ENCODE data around the gene LEPR.
"Not testable (repeated sequence)": the region's sequence is repeated elsewhere in the genome, so short reads cannot be mapped to it uniquely, and the experiment has no call there.

LEPR gene

DNA sequence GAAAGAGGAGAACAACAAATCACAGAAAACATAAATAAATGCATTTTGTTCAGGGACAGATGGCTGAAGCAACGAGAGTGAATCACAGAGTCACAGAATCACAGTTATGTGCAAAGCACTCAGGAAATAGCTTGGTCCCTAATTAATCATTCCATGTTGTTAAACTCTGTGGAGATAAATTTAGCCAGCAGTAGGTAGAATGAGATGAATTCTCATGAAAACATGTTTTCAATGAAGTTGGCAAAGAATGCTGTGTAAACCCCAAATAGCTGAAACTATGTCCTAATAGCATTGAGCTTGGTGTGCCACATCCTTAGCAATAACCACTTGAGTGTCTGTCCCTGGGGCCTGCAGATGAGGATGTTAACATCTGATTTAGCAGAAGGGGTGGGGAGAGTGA lies 20.4 kb downstream of the LEPR start:
- DNase-seq = no peak

DNA sequence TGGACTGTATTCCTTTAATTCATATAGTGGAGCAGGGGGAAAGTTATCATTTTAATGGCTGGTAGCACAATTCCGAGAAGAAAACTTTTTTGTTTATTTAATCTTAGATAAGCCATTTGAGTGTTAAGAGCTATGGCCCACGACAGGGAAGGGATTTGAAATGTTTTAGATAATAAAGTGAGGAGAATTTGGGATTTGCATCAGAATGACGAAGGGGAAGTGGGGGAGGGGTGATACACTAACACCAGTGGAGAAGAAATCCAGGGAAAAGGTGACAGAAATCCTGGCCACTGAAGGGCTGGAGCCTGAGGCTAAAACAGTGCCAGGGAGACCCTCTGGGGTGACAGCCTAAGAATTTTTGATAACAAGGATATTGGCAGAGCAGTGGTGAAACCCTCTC lies 21.0 kb downstream of the LEPR start:
- DNase-seq = no peak

DNA sequence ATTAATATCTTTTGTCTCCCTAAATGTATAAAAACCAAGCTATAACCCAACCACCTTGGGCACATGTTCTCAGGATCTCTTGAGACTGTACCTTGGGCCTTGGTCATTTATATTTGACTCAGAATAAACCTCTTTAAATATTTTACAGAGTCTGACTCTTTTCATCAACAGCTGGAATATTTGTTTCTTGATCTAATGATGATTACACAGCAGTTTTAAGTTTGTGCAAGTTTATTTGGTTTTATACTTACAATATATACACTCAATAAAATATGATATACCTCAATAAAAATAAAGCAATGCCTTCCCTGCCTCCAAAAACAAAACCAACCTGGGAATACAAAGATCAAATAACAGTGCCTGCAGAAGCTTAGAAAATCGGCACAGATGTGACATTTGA lies 22.0 kb downstream of the LEPR start:
- DNase-seq = no peak

DNA sequence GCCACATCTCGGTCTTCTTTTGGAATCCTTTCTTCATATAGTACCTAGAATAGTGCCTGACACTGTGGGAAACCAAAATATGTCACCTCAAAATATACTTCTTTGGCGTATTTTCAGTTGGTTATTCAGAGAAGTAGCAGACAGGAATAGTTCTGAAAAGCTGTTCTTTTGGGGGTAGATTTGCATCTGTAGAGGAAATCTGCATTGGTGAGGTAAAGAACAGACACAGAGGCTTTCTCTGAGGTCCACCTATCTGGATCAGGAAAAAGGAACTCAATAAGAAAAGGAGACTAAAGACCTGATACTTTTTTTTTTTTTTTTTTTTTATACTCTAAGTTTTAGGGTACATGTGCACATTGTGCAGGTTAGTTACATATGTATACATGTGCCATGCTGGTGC lies 23.2 kb downstream of the LEPR start:
- DNase-seq = no peak

DNA sequence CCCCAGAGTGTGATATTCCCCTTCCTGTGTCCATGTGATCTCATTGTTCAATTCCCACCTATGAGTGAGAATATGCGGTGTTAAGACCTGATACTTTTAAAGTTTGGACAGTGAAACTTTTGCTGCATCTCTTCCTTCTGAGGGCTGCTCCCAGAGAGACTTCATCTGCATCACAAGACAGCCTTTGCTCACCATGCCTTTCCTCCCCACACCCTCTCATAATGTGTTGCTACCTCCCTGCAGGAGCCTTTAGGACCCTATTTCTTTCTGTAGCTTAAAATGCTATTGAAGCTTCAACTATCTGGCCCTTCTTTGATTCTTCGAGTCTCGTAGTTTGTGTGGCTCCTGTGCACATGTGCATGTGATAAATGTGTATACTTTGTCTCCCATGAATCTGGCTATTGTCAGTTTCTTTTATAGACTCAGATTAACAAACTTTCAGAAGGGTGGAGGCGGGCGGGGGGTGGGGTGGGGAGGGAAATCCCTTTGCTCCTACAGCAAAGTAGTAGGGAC lies 23.7 kb downstream of the LEPR start:
- DNase-seq = no peak

DNA sequence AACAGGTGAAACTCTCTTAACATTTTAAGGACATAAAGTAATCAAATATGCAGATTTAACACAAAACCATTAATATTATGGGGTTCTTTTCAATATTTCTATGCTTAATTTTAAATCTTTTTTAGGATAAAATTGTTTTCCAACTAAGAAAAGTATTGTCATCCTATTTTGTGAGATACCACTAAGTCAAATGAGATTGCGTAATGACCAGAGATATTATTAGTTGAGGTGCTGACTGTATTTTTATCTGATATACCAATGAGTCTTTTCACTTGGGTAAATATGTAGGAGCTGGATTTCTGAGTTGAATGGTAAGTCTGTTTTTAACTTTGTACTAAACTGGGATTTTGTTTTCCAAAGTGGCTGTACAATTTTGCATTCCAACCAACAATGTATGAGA lies 25.4 kb downstream of the LEPR start:
- no peak for DNase-seq

DNA sequence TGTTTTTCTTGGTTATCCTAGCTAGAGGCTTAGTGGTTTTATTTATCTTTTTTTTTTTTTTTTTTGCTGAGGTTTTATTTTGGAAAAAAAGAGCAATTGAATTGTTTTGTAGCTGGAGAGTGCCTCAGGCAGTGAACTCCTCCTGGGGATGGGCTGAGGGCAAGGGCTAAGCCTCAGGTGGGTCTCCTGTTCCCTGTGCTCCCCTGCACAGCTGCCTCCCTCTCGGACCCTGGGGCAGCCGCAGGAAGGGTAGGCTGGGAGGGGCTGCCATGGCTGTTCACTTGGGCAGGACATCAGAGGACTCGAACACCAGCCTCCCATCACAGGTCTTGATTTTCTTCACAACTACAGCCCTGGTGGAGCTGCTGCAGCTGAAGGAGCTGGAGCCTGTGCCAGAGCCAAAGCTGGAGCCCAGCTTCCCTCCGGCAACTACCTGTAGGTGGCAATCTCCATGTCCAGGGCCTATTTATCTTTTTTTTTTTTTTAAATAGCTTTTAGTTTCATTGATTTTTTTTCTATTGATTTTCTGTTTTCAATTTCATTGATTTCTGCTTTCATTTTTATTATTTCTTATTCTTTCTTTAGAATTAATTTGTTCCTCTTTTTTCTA lies 28.9 kb downstream of the LEPR start:
- no peak for DNase-seq

DNA sequence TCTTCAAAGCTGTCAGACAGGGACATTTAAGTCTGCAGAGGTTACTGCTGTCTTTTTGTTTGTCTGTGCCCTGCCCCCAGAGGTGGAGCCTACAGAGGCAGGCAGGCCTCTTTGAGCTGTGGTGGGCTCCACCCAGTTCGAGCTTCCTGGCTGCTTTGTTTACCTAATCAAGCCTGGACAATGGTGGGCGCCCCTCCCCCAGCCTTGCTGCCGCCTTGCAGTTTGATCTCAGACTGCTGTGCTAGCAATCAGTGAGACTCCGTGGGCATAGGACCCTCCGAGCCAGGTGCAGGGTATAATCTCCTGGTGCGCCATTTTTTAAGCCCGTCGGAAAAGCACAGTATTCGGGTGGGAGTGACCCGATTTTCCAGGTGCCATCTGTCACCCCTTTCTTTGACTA lies 35.2 kb downstream of the LEPR start:
- not testable (repeated sequence) for DNase-seq

DNA sequence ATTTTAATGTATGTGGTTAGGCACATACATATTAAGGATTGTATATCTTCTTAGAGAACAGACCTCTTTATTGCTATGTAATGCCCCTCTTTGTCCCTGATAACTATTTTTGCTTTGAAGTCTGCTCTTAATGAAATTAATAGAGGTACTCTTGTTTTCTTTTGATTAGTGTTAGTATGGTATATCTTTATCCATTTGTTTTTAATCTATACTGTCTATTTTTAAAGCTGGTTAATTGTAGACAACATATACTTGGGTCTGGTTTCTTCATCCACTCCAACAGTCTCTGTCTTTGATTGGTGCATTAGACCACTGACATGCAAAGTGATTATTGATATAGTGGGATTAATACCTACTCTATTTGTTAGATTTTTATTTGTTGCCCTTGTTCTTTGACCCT lies 36.0 kb downstream of the LEPR start:
- DNase-seq = no peak

DNA sequence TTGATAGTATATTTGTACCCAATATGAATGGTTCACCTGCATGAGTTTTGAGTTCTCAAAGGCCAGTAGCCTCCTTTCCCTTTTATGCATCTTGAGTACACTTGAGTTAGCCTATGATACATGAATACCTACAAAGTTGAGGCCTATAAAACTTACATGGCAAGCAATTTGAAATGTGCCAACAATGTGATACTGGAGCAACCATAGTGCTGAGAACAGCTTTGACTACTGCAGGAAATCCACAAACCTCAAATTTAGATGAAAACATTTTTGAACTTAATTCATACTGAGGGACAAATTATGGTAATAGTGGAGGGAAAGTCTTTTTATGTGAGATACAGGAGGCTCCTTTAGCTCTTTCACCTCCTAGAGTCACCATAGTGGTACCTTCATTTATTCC lies 37.4 kb downstream of the LEPR start:
- no peak for DNase-seq

DNA sequence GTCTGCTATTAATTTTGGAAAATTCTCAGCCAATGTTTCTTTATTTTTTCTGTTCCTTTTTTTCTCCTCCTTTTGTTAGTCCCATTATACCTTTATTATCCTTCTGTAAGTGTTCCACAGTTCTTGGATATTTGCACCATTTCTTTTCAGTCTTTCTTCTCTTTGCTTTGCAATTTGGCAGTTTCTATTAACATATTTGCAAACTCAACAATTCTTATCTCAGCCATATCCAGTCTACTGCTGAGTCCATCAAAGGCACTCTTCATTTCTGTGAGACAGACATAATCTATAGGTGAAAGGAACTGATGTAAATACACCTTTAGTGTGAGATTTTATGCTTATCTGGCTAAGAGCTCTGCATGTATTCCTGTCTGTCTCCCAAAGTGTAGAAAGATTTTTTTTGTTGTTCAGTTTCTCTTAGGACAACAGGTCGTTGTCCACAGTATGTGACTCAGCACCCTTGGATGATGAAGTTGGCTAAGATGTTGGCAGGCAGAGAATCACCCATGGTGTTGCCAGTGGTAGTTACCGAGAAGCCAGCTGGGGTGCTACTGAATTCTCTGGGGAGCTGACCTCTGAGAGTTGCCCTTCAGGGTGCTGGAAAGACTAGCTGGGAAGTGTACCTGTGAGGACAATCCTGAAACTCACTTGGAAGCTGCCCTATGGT lies 38.4 kb downstream of the LEPR start:
- no peak for DNase-seq

DNA sequence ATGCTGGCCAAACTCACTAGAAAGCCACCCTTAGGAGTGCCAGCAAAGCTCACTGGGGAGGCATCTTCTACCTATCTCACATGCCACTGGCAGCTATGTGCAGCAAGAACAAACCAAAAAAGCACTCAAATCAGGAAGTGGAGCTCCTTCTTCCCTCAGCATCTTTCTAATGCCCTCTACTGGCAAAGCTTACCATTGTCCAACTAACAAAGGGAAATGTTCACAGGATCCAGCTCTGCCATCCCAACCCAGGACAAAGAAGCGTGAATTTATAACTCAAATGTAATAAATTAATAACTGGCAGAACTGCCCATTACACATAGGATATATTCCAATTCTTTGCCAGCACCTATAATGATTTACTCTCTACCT lies 38.9 kb downstream of the LEPR start:
- no peak for DNase-seq

DNA sequence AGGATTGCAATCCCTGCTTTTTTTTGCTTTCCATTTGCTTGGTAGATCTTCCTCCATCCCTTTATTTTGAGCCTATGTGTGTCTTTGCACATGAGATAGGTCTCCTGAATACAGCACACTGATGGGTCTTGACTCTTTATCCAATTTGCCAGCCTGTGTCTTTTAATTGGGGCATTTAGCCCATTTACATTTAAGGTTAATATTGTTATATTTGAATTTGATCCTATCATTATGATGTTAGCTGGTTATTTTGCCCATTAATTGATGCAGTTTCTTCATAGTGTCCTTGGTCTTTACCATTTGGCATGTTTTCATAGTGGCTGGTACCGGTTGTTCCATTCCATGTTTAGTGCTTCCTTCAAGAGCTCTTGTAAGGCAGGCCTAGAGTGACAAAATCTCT lies 45.4 kb downstream of the LEPR start:
- not testable (repeated sequence) for DNase-seq

DNA sequence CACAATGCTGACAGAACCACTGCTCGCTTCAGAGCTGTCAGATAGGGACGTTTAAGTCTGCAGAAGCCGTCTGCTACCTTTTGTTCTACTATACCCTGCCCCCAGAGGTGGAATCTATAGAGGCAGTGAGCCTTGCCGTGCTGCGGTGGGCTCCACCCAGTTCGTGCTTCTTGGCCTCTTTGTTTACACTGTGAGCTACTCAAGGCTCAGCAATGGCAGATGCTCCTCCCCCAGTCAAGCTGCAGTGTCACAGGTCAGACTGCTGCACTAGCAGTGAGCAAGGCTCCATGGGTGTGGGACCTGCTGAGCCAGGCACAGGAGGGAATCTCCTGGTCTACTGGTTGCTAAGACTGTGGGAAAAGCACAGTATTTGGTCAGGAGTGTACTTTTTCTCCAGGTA lies 47.1 kb downstream of the LEPR start:
- no peak for DNase-seq

DNA sequence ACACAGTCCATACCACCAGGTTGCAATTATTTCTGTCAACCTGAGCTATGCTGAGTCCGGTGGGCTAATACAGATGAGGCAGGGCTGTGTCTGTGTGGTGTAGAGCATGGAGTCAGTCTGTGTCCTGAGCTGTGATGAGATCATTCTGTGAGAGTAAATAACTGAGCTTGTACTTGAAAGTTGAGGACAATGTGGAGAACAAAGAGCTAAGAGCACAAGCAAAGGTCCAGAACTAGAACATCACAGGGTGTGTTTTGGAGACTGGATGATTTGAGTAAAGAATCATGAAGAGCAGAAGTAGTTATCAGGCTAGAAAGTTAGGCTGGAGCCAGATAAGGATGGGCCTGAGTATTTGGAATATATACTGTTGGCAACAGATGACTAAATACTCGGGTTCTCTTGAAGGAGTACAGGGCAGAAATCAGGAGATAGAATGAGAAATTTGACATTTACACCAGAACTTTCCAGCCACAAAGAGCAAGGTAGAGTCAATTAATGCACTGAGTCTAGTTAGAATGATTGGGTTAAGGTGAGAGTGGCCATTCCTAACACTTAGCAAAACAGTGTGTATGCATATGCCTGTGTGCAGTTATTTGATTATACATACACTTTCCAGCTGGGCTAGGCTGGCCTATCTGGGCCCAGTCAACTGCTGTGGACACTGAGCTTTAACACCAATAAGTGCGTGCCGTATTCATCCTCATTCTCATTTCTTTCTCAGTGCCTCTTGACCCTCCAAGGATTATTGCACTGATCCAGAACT lies 48.8 kb downstream of the LEPR start:
- DNase-seq = no peak

DNA sequence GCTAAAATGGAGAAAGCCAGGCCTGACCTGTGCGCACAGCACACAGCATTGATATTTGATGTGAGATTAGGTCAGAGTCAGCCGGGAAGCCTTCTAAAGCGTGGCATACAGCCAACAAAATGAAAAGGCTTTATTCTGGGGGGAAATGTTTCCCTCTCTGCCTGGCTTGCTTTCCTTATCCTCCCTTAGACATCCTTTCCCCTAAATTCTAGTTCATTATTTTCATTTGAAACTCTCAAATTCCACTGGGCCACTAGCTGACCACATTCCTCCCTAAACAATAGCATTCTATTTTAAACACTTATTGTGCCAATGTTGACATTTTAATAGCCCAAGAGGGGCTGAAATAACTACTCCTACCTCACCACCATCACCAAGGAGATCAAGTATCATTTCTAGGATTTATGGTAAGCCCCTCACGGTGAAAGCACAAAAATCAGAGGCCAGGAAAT lies 49.4 kb downstream of the LEPR start:
- DNase-seq = peak; percentile 45
